Panc1 (cell line): Measurements from ENCODE around the gene CAP1. TPM values are rescaled to one million over a fixed set of nuclear protein-coding genes. Genes with fewer than 3 reads are reported as not detected.
"Not testable (repeated sequence)": the region's sequence is repeated elsewhere in the genome, so short reads cannot be mapped to it uniquely, and the experiment has no call there.

ENCODE experiments used
- ATAC-seq: fragments of 200-7000 bp; cut with Tn5 transposase; 2 replicates; pipeline ENCODE4 v1.9.1; 2020; ENCODE audit warnings: mild to moderate bottlenecking, moderate library complexity
- BruUV-seq: library from RNA; stranded (reverse); fragments of 400-500 nt; replicated peaks from 2 replicates; lab custom pipeline; 2021; lab: Mats Ljungman, UMichigan
- CTCF ChIA-PET: fragments of 300-600 bp; sonication (Branson Sonifier 250); formaldehyde crosslinking; loops from one replicate; lab custom pipeline; 2022; ENCODE audit warnings: antibody characterized with exemption; lab: Charles Lee
- POLR2A ChIA-PET: fragments of 300-600 bp; sonication (Branson Sonifier 250); formaldehyde crosslinking; loops from one replicate; lab custom pipeline; 2022; ENCODE audit warnings: antibody characterized with exemption; lab: Charles Lee
- DNase-seq: peaks from one replicate; pipeline ENCODE4 v3.0.0-alpha.2; 2010; ENCODE audit warnings: low read depth, low spot score
- H3K27ac ChIP-seq: 2 replicates; pipeline ENCODE4 v1.5.1; 2011; ENCODE audit warnings: mild to moderate bottlenecking, low read length, inconsistent platforms
- H3K27me3 ChIP-seq: fragments of 200-500 bp; sonication (Bioruptor generic); 2 replicates; pipeline ENCODE4 v1.6.0; 2014; ENCODE audit warnings: low read length, inconsistent platforms; ENCODE audit not compliant: control insufficient read depth, insufficient read depth
- H3K36me3 ChIP-seq: fragments of 200-500 bp; sonication (Bioruptor generic); 2 replicates; pipeline ENCODE4 v1.5.1; 2014; ENCODE audit warnings: inconsistent platforms, mild to moderate bottlenecking, low read length, moderate library complexity; ENCODE audit not compliant: control insufficient read depth, insufficient read depth
- H3K4me1 ChIP-seq: 2 replicates; pipeline ENCODE4 v1.5.1; 2011; ENCODE audit warnings: inconsistent platforms, mild to moderate bottlenecking, low read length, moderate library complexity; ENCODE audit not compliant: control insufficient read depth, insufficient read depth
- H3K4me3 ChIP-seq, 2 experiments: 2 replicates each; pipeline ENCODE4 v1.5.1; 2011 to 2012; ENCODE audit warnings: low read depth in 2 of 2, low read length in 2 of 2, mild to moderate bottlenecking in 2 of 2, inconsistent platforms in 1 of 2, moderate library complexity in 1 of 2
- H3K9me3 ChIP-seq: fragments of 200-500 bp; sonication (Bioruptor generic); 2 replicates; pipeline ENCODE4 v1.5.1; 2014; ENCODE audit warnings: low read depth, mild to moderate bottlenecking, inconsistent platforms, low read length, moderate library complexity; ENCODE audit not compliant: control insufficient read depth, insufficient read depth
- CTCF ChIP-seq: fragments of 450-650 bp; IDR thresholded peaks from 2 replicates; pipeline ENCODE4 v1.5.1; 2017; ENCODE audit warnings: mild to moderate bottlenecking
- POLR2AphosphoS5 ChIP-seq: IDR thresholded peaks from 2 replicates; pipeline ENCODE4 v1.6.1; 2012; ENCODE audit warnings: mild to moderate bottlenecking, low read depth, low read length, moderate library complexity
- REST ChIP-seq, 2 experiments: IDR thresholded peaks; 2 replicates each; pipeline ENCODE4 v1.6.1; 2011 to 2012; ENCODE audit warnings: low read depth in 2 of 2, control low read depth in 1 of 2, low read length in 1 of 2, mild to moderate bottlenecking in 1 of 2, moderate library complexity in 1 of 2; ENCODE audit not compliant: insufficient read depth in 1 of 2
- SIN3A ChIP-seq: IDR thresholded peaks from 2 replicates; pipeline ENCODE4 v1.6.1; 2012; ENCODE audit warnings: low read depth, mild to moderate bottlenecking, low read length, moderate library complexity, borderline replicate concordance; ENCODE audit not compliant: insufficient read depth
- TCF7L2 ChIP-seq: IDR thresholded peaks from 2 replicates; pipeline ENCODE4 v1.6.1; 2011; ENCODE audit warnings: mild to moderate bottlenecking, low read depth, low read length, inconsistent platforms
- in situ Hi-C: cut with HindIII; loops from 2 replicates; pipeline ENCODE4 v1.10.0; 2016; ENCODE audit warnings: low sequenced_read_pairs, low pct_unique_long_range_greater_than_20kb
- intact Hi-C: fragments of 100-400 bp; cut with micrococcal nuclease; formaldehyde crosslinking; loops from one replicate; pipeline ENCODE4 v1.10.0; 2022; ENCODE audit not compliant: unreplicated experiment
- total RNA-seq: library from RNA; stranded (reverse); gene quantifications from one replicate; pipeline ENCODE4 v1.2.1, GENCODE V29; 2021; ENCODE audit not compliant: unreplicated experiment

The CAP1 gene
- total RNA-seq, 1 experiment from 2014 or later: 463 TPM

DNA sequence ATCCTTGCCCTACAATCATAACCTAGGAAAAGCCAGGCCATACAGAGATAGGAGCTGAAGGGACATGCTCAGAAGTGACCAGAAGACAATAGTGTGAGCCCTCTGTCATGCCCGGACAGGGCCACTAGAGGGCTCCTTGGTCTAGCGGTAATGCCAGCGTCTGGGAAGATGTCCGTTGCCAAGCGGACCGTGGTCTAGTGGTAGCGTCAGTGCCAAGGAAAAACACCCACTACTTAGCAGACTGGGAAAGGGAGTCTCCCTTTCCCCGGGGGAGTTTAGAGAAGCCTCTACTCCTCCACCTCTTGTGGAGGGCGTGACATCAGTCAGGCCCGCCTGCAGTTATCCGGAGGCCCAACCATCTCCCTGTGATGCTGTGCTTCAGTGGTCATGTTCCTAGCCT lies 44.2 kb downstream of the CAP1 start:
- POLR2A ChIA-PET: interaction anchor here (0.6 to 0.7 kb wide), 2 partner anchors 19 to 156 kb away, joined by 3 to 4 read pairs; no protein-coding TSS in a partner anchor
- peak; percentile 85 for TF ChIP-seq CTCF
- ATAC-seq, H3K4me3 ChIP-seq, H3K36me3 ChIP-seq, H3K27ac ChIP-seq, in situ Hi-C loops, H3K9me3 ChIP-seq, H3K4me1 ChIP-seq, intact Hi-C loops, BruUV-seq, H3K27me3 ChIP-seq: not testable (repeated sequence)
- peak; percentile 39 for DNase-seq
- CTCF ChIA-PET: interaction anchor here (1.0 to 1.3 kb wide), 2 partner anchors 97 to 254 kb away, joined by 3 read pairs; no protein-coding TSS in a partner anchor

GRCh38 chr1:40090652-40091355 lies 50.3 kb downstream of the CAP1 start:
- H3K27ac ChIP-seq: no peak overlapping the region
- in situ Hi-C loops: no loop called here
- peaks cover 5% of the 10 kb centered on the region for H3K4me1 ChIP-seq
- POLR2A ChIA-PET: no interaction called here
- no peaks in the 10 kb centered on the region for H3K9me3 ChIP-seq
- peaks cover 8% of the 10 kb centered on the region for H3K36me3 ChIP-seq
- intact Hi-C loops: no loop called here
- no peak for TF ChIP-seq REST (IDR thresholded peaks at IDR 0.05; ENCODE audit: insufficient read depth in 1 of 2, low read depth in 2 of 2, low read length in 1 of 2)
- TF ChIP-seq CTCF: no peak
- no peak for TF ChIP-seq SIN3A
- TF ChIP-seq TCF7L2: no peak
- no peak for TF ChIP-seq POLR2AphosphoS5
- DNase-seq (no peak), ATAC-seq (no peak)
- no TSS peak for BruUV-seq
- H3K4me3 ChIP-seq: no peak overlapping the region
- CTCF ChIA-PET: no interaction called here
- no peaks in the 10 kb centered on the region for H3K27me3 ChIP-seq
